DMS153 treated with DMSO at 0.1 percent for 48 hours (cell line): Measurements from ENCODE around the gene MVB12B.

Experiments used
- DNase-seq: peaks from one replicate; lab custom pipeline; 2025; ENCODE audit not compliant: unreplicated experiment; lab: John Stamatoyannopoulos, UW

MVB12B gene

GRCh38 chr9:126448865-126449577 is 122.4 kb downstream of the MVB12B start:
- no peak for DNase-seq

GRCh38 chr9:126449725-126450667 is 123.4 kb downstream of the MVB12B start:
- no peak for DNase-seq

- no peak for DNase-seq
Observed at GRCh38 chr9:126450668-126451205, 124.1 kb downstream of the MVB12B start.

- no peak for DNase-seq
Observed at GRCh38 chr9:126451316-126451885, 124.8 kb downstream of the MVB12B start.

- no peak for DNase-seq
Observed at GRCh38 chr9:126452106-126452505, 125.5 kb downstream of the MVB12B start.

- DNase-seq = no peak
Observed at GRCh38 chr9:126453156-126453963, 126.7 kb downstream of the MVB12B start.

- no peak for DNase-seq
Observed at GRCh38 chr9:126454215-126454614, 127.6 kb downstream of the MVB12B start.

DNA sequence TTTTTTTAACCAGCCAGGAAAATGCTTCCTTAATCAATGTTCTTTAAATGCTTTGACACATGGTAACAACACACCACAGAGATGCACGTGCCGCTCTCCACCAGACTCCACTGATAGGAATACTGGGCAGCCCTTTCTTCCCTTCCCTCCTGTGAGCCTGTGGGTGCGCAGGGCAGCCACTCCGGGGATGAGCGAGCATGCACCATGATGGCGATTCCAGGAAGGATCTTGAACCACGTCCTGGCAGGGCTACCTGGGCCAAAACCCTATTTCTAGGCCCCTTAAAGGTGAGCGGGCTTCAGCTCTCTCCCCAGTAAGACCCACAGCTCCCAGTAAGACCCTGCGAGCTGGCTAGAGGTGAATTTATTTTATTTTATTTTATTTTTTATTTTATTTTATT is 128.2 kb downstream of the MVB12B start:
- DNase-seq = no peak

DNA sequence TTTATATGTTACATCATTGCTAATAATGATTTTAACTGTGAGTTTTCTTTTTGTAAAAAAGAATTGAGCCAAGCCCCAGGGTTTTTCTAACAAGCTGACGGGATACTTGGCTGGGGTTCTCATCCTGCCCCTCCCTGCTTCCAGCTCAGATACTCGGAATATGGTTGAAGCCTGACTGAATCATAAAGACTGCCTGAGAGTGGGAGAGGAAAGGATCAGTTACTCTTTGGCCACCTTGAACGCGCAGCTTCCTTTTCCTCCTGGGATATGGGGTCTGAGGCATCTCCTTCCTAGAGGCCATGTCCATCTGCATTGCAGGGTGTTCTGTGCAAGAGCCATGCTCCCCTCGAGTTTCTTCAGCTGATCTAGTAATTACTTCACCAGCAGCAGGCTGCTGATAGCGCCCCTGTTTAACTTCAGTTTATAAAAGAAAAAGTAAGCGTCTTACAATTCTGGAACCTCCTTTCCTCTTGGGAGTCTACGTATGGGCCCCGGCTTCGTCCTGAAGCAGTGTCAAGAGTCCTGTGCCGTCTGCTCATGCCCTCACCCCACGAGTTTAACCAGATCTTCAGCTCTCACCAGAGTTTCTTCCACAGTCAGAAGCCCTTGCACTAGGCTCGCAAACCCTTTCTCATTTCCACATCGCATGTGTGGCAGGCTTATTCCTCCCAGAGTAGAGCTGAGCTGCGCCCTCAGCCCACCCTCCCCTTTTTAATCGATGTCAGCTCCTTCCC is 130.0 kb downstream of the MVB12B start:
- DNase-seq = no peak

DNA sequence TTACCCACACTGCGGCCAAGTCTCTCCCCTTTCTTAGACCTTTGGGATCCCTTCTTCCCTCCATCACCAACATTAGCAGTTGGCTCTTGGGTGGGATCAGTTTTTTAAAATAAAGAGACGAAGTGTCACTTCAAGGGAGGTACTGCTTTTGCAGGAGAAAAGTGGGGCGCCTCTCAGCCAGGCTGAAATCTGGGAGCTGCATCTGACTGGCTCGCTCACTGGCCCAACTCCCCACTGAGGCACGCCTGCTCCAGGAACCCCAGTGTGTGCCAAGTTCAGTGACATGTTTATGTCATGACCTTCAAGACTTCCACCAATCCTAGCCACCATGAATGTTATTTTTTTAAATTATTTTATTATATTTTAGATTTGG is 130.5 kb downstream of the MVB12B start:
- DNase-seq = no peak

DNA sequence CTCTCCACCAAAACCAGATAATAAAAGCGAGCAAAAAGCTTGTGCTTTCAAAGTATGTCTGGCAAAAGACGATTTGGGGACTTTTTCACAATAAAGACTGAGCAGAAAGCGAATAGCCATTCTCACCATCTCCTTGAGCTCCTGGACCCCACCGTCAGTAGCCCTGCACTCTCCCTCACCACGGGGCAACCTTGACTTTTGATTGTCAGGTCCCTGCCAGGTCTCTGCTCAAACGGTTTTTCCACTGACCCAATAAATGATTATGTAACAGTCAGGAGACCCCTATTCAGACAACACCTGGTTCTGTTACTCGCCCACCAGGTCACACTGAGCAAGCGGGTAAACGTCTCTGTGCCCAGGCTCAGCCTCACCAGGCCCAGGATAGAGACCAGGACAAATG is 131.3 kb downstream of the MVB12B start:
- DNase-seq = no peak

DNA sequence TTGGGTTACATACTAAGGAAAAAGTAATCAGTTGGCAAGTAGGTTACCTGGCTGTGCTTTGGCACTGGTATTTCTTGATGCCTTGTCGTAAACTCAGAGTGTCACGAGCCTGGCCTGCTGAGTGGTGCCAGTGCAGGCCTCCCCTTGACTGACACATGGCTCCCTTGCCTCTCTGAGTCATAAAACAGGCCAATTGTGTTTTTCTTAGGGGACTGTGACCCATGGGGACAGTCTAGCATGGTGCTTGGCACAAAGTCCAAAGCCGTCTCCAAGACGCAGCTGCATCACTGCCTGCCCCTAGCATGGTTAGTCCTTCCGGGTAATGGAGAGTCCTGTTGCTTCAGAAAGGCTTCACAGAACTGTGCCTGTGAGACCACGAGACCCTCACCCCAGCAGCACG is 132.5 kb downstream of the MVB12B start:
- no peak for DNase-seq

GRCh38 chr9:126459546-126459945 is 132.9 kb downstream of the MVB12B start:
- DNase-seq = no peak

GRCh38 chr9:126459965-126460843 is 133.6 kb downstream of the MVB12B start:
- no peak for DNase-seq

GRCh38 chr9:126461029-126461428 is 134.4 kb downstream of the MVB12B start:
- DNase-seq = no peak

DNA sequence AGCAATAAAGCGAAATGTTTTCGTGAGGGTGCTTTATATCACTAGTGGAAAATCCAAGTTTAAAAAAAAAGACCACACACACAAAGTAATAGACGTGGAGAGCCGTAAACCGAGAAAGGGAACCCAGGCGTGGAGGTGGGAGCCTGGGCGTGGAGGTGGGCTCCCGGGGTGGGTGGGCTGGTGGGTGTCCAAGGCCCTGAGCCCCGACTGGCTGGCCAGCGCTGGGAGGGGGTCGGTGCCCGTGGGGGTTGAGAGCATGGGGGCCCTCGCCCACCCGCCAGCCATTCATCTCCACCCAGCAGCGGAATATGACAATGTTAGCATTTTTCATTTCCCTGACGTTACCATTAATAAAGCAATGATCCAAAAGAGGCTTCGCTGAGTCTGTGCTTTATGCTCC is 135.0 kb downstream of the MVB12B start:
- no peak for DNase-seq

GRCh38 chr9:126462617-126463016 is 136.0 kb downstream of the MVB12B start:
- no peak for DNase-seq

DNA sequence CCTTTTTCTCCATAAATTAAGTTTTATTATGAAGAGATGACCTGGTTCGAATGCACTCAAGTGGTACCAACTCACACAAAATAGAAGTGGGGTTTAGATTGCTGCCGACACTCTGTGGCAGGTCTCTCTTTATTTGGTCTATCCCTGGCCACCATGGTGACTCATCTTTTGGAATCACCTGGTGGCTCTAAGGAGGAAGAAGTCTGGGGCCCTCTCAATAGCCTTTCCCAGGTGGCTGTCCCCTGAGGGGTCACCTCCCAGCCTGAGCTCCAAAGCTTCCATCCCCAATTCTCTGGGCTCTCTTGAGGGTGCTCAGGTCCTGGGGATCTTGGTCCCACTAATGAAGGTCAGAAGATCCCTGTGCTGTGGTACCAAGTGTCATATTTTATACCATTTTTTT is 136.8 kb downstream of the MVB12B start:
- no peak for DNase-seq
